SK-N-SH treated with all-trans-retinoic acid at 6 μM for 48 hours (cell line): ENCODE data around the gene NR1H3.

Experiments used
- ATAC-seq: fragments of 200-7000 bp; cut with Tn5 transposase; 3 replicates; pipeline ENCODE4 v1.9.1; 2020; ENCODE audit warnings: mild to moderate bottlenecking, moderate library complexity
- ARNTL ChIP-seq: fragments of 450-650 bp; formaldehyde crosslinking; IDR thresholded peaks from 2 replicates; pipeline ENCODE4 v1.5.0; 2020; ENCODE audit warnings: low read depth, mild to moderate bottlenecking, moderate library complexity, borderline replicate concordance
- BACH2 ChIP-seq: fragments of 250-450 bp; sonication (Bioruptor Pico); IDR thresholded peaks from 2 replicates; pipeline ENCODE4 v1.9.0; 2021; ENCODE audit warnings: mild to moderate bottlenecking, borderline replicate concordance
- CSDC2 ChIP-seq: fragments of 250-450 bp; sonication (Bioruptor Pico); IDR thresholded peaks from 2 replicates; pipeline ENCODE4 v1.5.0; 2020; ENCODE audit warnings: mild to moderate bottlenecking, moderate library complexity
- ESRRG ChIP-seq: fragments of 250-450 bp; sonication (Bioruptor Pico); IDR thresholded peaks from 2 replicates; pipeline ENCODE4 v1.6.1; 2021; ENCODE audit warnings: mild to moderate bottlenecking
- ISL1 ChIP-seq: fragments of 250-450 bp; sonication (Bioruptor Pico); IDR thresholded peaks from 2 replicates; pipeline ENCODE4 v2.1.2; 2022; ENCODE audit warnings: mild to moderate bottlenecking, moderate library complexity
- OSR1 ChIP-seq: fragments of 250-450 bp; sonication (Bioruptor Pico); IDR thresholded peaks from 2 replicates; pipeline ENCODE4 v1.8.0; 2022; ENCODE audit warnings: moderate library complexity, mild to moderate bottlenecking, inconsistent platforms
- PPARA ChIP-seq: fragments of 250-450 bp; sonication (Bioruptor Pico); IDR thresholded peaks from 2 replicates; pipeline ENCODE4 v1.5.0; 2020; ENCODE audit warnings: mild to moderate bottlenecking, borderline replicate concordance
- RARB ChIP-seq: fragments of 250-450 bp; sonication (Bioruptor Pico); IDR thresholded peaks from 2 replicates; pipeline ENCODE4 v1.8.0; 2021; ENCODE audit warnings: mild to moderate bottlenecking, moderate library complexity
- SNAI2 ChIP-seq: fragments of 250-450 bp; sonication (Bioruptor Pico); IDR thresholded peaks from 2 replicates; pipeline ENCODE4 v1.5.0; 2020; ENCODE audit warnings: mild to moderate bottlenecking, moderate library complexity
- TCF4 ChIP-seq: fragments of 250-450 bp; sonication (Bioruptor Pico); IDR thresholded peaks from 2 replicates; pipeline ENCODE4 v1.8.0; 2021; ENCODE audit warnings: mild to moderate bottlenecking, moderate library complexity, borderline replicate concordance
- TOX ChIP-seq: fragments of 250-450 bp; sonication (Bioruptor Pico); IDR thresholded peaks from 2 replicates; pipeline ENCODE4 v1.8.0; 2021; ENCODE audit warnings: mild to moderate bottlenecking, moderate library complexity, borderline replicate concordance
- ZC3H10 ChIP-seq: fragments of 250-450 bp; sonication (Bioruptor Pico); IDR thresholded peaks from 2 replicates; pipeline ENCODE4 v1.5.1; 2021; ENCODE audit warnings: mild to moderate bottlenecking, moderate library complexity
- ZFP3 ChIP-seq: fragments of 250-450 bp; sonication (Bioruptor Pico); IDR thresholded peaks from 2 replicates; pipeline ENCODE4 v1.5.0; 2020; ENCODE audit warnings: mild to moderate bottlenecking, moderate library complexity
- ZFP30 ChIP-seq: fragments of 450-650 bp; formaldehyde crosslinking; IDR thresholded peaks from 2 replicates; pipeline ENCODE4 v1.5.0; 2022; ENCODE audit warnings: mild to moderate bottlenecking, moderate library complexity
- ZNF565 ChIP-seq: fragments of 450-650 bp; formaldehyde crosslinking; conservative IDR thresholded peaks from 2 replicates; pipeline ENCODE4 v1.5.0; 2020; ENCODE audit warnings: low read depth, mild to moderate bottlenecking, moderate library complexity
- ZNF70 ChIP-seq: fragments of 450-650 bp; formaldehyde crosslinking; IDR thresholded peaks from 2 replicates; pipeline ENCODE4 v1.5.0; 2020; ENCODE audit warnings: mild to moderate bottlenecking, moderate library complexity
- ZNF8 ChIP-seq: fragments of 450-650 bp; formaldehyde crosslinking; IDR thresholded peaks from 2 replicates; pipeline ENCODE4 v1.5.0; 2020; ENCODE audit warnings: mild to moderate bottlenecking, moderate library complexity
- TF ChIP-seq, protein P1 (sequence below): fragments of 250-450 bp; sonication (Bioruptor Pico); IDR thresholded peaks from 2 replicates; pipeline ENCODE4 v1.5.1; 2021; ENCODE audit warnings: mild to moderate bottlenecking, moderate library complexity
- TF ChIP-seq, protein P2 (sequence below): fragments of 250-450 bp; sonication (Bioruptor Pico); IDR thresholded peaks from 2 replicates; pipeline ENCODE4 v1.8.0; 2020; ENCODE audit warnings: mild to moderate bottlenecking, moderate library complexity, borderline replicate concordance
- TF ChIP-seq, protein P3 (sequence below): fragments of 250-450 bp; sonication (Bioruptor Pico); IDR thresholded peaks from 2 replicates; pipeline ENCODE4 v1.5.0; 2020; ENCODE audit warnings: mild to moderate bottlenecking, moderate library complexity

Gene NR1H3

DNA sequence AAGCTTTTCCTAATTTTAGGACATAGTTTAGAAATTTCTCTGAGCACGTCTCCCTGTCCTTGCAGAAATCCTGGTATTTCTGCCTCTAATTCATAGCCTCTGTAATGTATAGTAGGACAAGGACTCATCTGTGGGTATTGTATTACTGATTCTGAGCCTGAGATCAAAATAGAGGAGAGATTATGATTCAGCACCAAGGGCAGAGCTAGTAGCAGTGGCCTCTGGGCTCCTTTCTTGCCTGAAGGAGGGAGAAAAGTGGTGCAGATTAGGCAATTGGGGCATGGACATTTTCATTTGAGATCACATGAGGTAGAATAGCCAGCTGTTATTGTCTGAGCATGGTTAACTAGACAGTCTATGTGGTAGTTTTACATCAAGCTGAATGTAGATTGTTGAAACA, 14.9 kb downstream of the NR1H3 start:
- no peak for ATAC-seq
- TF ChIP-seq RARB (CRISPR knock-in tag) (no peak), ZFP3 (CRISPR knock-in tag) (no peak), ZFP30 (CRISPR knock-in tag) (no peak), CSDC2 (CRISPR knock-in tag) (no peak), PPARA (CRISPR knock-in tag) (no peak), SNAI2 (CRISPR knock-in tag) (no peak), BACH2 (CRISPR knock-in tag) (no peak), ZC3H10 (CRISPR knock-in tag) (no peak), ESRRG (CRISPR knock-in tag) (no peak), TCF4 (CRISPR knock-in tag) (no peak), ARNTL (no peak)
- TF ChIP-seq, protein P1, sequence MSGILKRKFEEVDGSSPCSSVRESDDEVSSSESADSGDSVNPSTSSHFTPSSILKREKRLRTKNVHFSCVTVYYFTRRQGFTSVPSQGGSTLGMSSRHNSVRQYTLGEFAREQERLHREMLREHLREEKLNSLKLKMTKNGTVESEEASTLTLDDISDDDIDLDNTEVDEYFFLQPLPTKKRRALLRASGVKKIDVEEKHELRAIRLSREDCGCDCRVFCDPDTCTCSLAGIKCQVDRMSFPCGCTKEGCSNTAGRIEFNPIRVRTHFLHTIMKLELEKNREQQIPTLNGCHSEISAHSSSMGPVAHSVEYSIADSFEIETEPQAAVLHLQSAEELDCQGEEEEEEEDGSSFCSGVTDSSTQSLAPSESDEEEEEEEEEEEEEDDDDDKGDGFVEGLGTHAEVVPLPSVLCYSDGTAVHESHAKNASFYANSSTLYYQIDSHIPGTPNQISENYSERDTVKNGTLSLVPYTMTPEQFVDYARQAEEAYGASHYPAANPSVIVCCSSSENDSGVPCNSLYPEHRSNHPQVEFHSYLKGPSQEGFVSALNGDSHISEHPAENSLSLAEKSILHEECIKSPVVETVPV (CRISPR knock-in tag): no peak
- TF ChIP-seq, protein P2, sequence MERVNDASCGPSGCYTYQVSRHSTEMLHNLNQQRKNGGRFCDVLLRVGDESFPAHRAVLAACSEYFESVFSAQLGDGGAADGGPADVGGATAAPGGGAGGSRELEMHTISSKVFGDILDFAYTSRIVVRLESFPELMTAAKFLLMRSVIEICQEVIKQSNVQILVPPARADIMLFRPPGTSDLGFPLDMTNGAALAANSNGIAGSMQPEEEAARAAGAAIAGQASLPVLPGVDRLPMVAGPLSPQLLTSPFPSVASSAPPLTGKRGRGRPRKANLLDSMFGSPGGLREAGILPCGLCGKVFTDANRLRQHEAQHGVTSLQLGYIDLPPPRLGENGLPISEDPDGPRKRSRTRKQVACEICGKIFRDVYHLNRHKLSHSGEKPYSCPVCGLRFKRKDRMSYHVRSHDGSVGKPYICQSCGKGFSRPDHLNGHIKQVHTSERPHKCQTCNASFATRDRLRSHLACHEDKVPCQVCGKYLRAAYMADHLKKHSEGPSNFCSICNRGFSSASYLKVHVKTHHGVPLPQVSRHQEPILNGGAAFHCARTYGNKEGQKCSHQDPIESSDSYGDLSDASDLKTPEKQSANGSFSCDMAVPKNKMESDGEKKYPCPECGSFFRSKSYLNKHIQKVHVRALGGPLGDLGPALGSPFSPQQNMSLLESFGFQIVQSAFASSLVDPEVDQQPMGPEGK (CRISPR knock-in tag): no peak
- TF ChIP-seq, protein P3, sequence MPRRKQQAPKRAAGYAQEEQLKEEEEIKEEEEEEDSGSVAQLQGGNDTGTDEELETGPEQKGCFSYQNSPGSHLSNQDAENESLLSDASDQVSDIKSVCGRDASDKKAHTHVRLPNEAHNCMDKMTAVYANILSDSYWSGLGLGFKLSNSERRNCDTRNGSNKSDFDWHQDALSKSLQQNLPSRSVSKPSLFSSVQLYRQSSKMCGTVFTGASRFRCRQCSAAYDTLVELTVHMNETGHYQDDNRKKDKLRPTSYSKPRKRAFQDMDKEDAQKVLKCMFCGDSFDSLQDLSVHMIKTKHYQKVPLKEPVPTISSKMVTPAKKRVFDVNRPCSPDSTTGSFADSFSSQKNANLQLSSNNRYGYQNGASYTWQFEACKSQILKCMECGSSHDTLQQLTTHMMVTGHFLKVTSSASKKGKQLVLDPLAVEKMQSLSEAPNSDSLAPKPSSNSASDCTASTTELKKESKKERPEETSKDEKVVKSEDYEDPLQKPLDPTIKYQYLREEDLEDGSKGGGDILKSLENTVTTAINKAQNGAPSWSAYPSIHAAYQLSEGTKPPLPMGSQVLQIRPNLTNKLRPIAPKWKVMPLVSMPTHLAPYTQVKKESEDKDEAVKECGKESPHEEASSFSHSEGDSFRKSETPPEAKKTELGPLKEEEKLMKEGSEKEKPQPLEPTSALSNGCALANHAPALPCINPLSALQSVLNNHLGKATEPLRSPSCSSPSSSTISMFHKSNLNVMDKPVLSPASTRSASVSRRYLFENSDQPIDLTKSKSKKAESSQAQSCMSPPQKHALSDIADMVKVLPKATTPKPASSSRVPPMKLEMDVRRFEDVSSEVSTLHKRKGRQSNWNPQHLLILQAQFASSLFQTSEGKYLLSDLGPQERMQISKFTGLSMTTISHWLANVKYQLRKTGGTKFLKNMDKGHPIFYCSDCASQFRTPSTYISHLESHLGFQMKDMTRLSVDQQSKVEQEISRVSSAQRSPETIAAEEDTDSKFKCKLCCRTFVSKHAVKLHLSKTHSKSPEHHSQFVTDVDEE (CRISPR knock-in tag): no peak

DNA sequence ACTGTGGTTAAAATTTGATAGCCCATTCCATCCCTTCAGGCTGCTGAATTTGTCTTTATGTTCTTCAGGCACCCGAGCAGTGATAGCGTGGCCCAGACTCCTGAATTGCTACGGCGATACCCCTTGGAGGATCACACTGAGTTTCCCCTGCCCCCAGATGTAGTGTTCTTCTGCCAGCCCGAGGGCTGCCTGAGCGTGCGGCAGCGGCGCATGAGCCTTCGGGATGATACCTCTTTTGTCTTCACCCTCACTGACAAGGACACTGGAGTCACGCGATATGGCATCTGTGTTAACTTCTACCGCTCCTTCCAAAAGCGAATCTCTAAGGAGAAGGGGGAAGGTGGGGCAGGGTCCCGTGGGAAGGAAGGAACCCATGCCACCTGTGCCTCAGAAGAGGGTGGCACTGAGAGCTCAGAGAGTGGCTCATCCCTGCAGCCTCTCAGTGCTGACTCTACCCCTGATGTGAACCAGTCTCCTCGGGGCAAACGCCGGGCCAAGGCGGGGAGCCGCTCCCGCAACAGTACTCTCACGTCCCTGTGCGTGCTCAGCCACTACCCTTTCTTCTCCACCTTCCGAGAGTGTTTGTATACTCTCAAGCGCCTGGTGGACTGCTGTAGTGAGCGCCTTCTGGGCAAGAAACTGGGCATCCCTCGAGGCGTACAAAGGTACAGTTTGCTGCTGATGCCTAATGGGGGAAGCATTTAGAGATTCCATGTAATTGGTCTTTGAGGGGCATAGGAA, 16.9 kb downstream of the NR1H3 start:
- TF ChIP-seq CSDC2 (CRISPR knock-in tag) (no peak), TOX (CRISPR knock-in tag) (no peak), OSR1 (no peak), ZNF565 (no peak), ARNTL (no peak), ZC3H10 (CRISPR knock-in tag) (no peak), PPARA (CRISPR knock-in tag) (no peak), BACH2 (CRISPR knock-in tag) (no peak), ZFP30 (CRISPR knock-in tag) (no peak), ZFP3 (CRISPR knock-in tag) (no peak)
- TF ChIP-seq, protein P2 (CRISPR knock-in tag): no peak
- TF ChIP-seq, all 23 proteins: peak for 0
- no peak for ATAC-seq

DNA sequence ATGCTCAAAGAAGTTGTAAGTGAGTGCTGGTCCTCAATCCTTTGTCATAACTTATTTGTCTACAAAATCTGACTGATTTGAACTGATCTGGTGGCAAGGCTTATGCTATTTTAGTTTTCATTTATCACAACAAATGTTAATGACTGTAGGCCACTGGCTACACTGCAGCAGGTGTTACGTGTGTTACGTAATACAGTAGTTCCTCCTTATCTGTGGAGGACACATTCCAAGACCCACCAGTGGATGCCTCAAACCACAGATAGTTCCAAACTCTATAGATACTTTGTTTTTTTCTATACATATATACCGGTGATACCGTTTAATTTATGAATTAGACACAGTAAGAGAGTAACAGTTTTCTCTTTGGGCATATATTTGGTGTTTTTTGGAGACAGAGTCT, 19.1 kb downstream of the NR1H3 start:
- ATAC-seq: no peak
- no peak for TF ChIP-seq ISL1 (CRISPR knock-in tag)
- no peak for TF ChIP-seq BACH2 (CRISPR knock-in tag)
- TF ChIP-seq ZNF8 (CRISPR knock-in tag): no peak
- TF ChIP-seq ZFP30 (CRISPR knock-in tag): no peak
- TF ChIP-seq TCF4 (CRISPR knock-in tag): no peak
- TF ChIP-seq PPARA (CRISPR knock-in tag): no peak
- TF ChIP-seq ZC3H10 (CRISPR knock-in tag): no peak
- no peak for TF ChIP-seq RARB (CRISPR knock-in tag)
- no peak for TF ChIP-seq ZNF70 (CRISPR knock-in tag)
- TF ChIP-seq, protein P2 (CRISPR knock-in tag): no peak
- TF ChIP-seq OSR1: no peak
- TF ChIP-seq, protein P1 (CRISPR knock-in tag): no peak
